Lower lobe of right lung (tissue), 2 donors: ENCODE data around the gene PLXNA4. TPM values are rescaled to one million over a fixed set of nuclear protein-coding genes. Genes with fewer than 3 reads are reported as not detected.
A peak's percentile ranks its signal among the peaks of the same experiment; 100 is the strongest.

Source experiments
- ATAC-seq, 2 donors: fragments of 200-7000 bp; cut with Tn5 transposase; one replicate each; pipeline ENCODE4 v1.9.1; 2020 to 2022; ENCODE audit warnings: mild to moderate bottlenecking in 2 of 2, moderate library complexity in 2 of 2
- DNase-seq: peaks from one replicate; pipeline ENCODE4 v3.0.0-alpha.2; 2020
- H3K27ac ChIP-seq: fragments of 200-600 bp; one replicate; pipeline ENCODE4 v1.8.0; 2022
- H3K27me3 ChIP-seq: fragments of 200-600 bp; one replicate; pipeline ENCODE4 v1.8.0; 2022; ENCODE audit warnings: low read depth
- H3K36me3 ChIP-seq: fragments of 200-600 bp; one replicate; pipeline ENCODE4 v1.8.0; 2022; ENCODE audit warnings: mild to moderate bottlenecking
- H3K4me1 ChIP-seq: fragments of 200-600 bp; one replicate; pipeline ENCODE4 v1.8.0; 2022
- H3K4me3 ChIP-seq: fragments of 200-600 bp; one replicate; pipeline ENCODE4 v1.8.0; 2022; ENCODE audit warnings: mild to moderate bottlenecking
- H3K9me3 ChIP-seq: fragments of 200-600 bp; one replicate; pipeline ENCODE4 v1.8.0; 2022
- CTCF ChIP-seq: fragments of 200-600 bp; IDR thresholded peaks from one replicate; pipeline ENCODE4 v1.8.0; 2022; ENCODE audit warnings: antibody characterized with exemption, mild to moderate bottlenecking
- intact Hi-C: fragments of 100-400 bp; cut with DNase I; formaldehyde crosslinking; loops from one replicate; pipeline ENCODE4 v1.11.0; 2022
- total RNA-seq: library from RNA; stranded (reverse); fragmentation: NEBNext Ultra II Directional; extraction: Animal tissue kit (Norgen Biotek cat#: 25700); gene quantifications from one replicate; pipeline ENCODE4 v1.2.1, GENCODE V29; 2021
- donor health status: DM: no; HTN: yes; CAD: no; lungs with severe emphysema.

PLXNA4 gene
- total RNA-seq, 1 donor from 2014 or later = 4.3 TPM

GRCh38 chr7:132590162-132590561 is 13.9 kb upstream of the PLXNA4 start:
- no peaks in the 10 kb centered on the region for H3K9me3 ChIP-seq
- H3K27ac ChIP-seq = no peak overlapping the region
- TF ChIP-seq CTCF = no peak
- no peaks in the 10 kb centered on the region for H3K27me3 ChIP-seq
- H3K36me3 ChIP-seq = no peaks in the 10 kb centered on the region
- H3K4me3 ChIP-seq = no peak overlapping the region
- intact Hi-C loops = no loop called here
- DNase-seq (no peak), ATAC-seq (no peak)
- H3K4me1 ChIP-seq = no peaks in the 10 kb centered on the region

GRCh38 chr7:132588596-132588995 is 12.3 kb upstream of the PLXNA4 start:
- ATAC-seq (no peak), DNase-seq (no peak)
- intact Hi-C loops = no loop called here
- Histone ChIP-seq H3K27ac (no peak overlapping the region), H3K27me3 (no peaks in the 10 kb centered on the region), H3K9me3 (no peaks in the 10 kb centered on the region), H3K36me3 (no peaks in the 10 kb centered on the region), H3K4me3 (no peak overlapping the region), H3K4me1 (no peaks in the 10 kb centered on the region)
- no peak for TF ChIP-seq CTCF

- Histone ChIP-seq H3K27ac (no peak overlapping the region), H3K27me3 (no peaks in the 10 kb centered on the region), H3K4me1 (no peaks in the 10 kb centered on the region), H3K36me3 (no peaks in the 10 kb centered on the region), H3K4me3 (no peak overlapping the region), H3K9me3 (no peaks in the 10 kb centered on the region)
- no peak for ATAC-seq
- no peak for TF ChIP-seq CTCF
- intact Hi-C loops = loop anchor here (5.0 kb wide), 1 partner anchor 268 kb away; no protein-coding TSS in a partner anchor
- DNase-seq = no peak
These were observed 8.7 kb upstream of the PLXNA4 start for GRCh38 chr7:132584796-132585494.

- intact Hi-C loops = loop anchor here (5.0 kb wide), 1 partner anchor 264 kb away; no protein-coding TSS in a partner anchor
- Histone ChIP-seq H3K4me3 (no peak overlapping the region), H3K36me3 (no peaks in the 10 kb centered on the region), H3K27me3 (peaks cover 21% of the 10 kb centered on the region), H3K4me1 (peaks cover under 1% of the 10 kb centered on the region), H3K27ac (no peak overlapping the region), H3K9me3 (no peaks in the 10 kb centered on the region)
- no peak for TF ChIP-seq CTCF
- ATAC-seq (no peak), DNase-seq (no peak)
These were observed 5.2 kb upstream of the PLXNA4 start for GRCh38 chr7:132581431-132581830.

- H3K4me3 ChIP-seq = no peak overlapping the region
- H3K4me1 ChIP-seq = peaks cover 6% of the 10 kb centered on the region
- no peak overlapping the region for H3K27ac ChIP-seq
- intact Hi-C loops = loop anchor here (5.0 kb wide), 1 partner anchor 264 kb away; no protein-coding TSS in a partner anchor
- TF ChIP-seq CTCF = peak; percentile 79
- DNase-seq = no peak
- H3K9me3 ChIP-seq = no peaks in the 10 kb centered on the region
- ATAC-seq = peak; percentile 56 to 80
- H3K27me3 ChIP-seq = peaks cover 27% of the 10 kb centered on the region
- no peaks in the 10 kb centered on the region for H3K36me3 ChIP-seq
These were observed 4.5 kb upstream of the PLXNA4 start for GRCh38 chr7:132580717-132581285.
